ENCODE results near the gene EBP. TPM values are rescaled to one million over a fixed set of nuclear protein-coding genes. Genes with fewer than 3 reads are reported as not detected.

EBP gene
- total and polyA plus RNA-seq, 9 of the 15 experiments (the other 6 are each of a cell fraction or from before 2014, with no cell fraction given) = 228 to 987 (median 274) TPM

DNA sequence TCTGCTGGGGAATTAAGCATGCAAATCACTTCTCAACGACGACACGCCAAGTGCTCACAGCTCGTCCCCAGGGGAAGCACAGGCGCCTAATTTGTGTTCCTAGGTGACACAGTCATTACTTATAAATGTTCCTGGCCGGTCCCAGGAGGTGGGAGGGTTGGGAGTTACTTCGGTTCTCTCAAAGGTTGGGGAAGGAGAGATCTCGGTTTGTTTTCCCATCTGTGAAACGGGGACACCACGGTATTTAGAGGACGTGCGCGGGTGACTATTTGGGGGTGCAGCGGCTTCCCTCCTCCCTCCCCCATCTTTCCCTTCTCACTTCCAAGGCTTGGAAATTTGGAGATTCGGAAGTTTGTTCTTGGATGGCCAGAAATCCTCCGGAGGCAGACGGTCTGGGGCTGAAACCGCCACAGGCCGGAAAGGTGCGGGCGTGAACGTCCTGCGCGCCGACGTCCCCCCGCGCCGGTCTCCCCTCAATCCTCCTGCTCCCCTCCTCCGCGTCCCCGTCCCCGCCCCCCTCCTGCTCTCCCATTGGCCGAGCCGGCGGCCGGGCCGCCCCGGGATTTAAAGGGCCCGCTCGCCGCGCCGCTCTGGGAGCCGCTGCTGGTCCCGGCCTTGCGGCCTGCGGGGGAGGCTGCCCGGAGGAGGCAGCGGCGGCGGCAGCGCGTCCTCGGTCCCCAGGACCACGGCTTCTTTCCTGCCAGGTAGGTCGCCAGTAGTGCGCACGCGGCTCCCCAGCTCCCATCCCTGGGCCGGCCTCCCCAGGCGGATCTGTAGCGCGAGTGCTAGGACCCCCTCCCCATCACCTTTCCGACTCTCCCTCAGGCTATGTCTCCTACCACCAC is 13.0 kb upstream of the EBP start, which contains the start of gene PORCN (continued):
- TF ChIP-seq TFAP4 (CRISPR knock-in tag; IDR thresholded peaks at IDR 0.05; ENCODE audit: borderline replicate concordance) (peak; percentile 6; the same call in 1 of the 2 replicates), SMAD4 (CRISPR knock-in tag; conservative IDR thresholded peaks at IDR 0.05) (peak; percentile 26; the same call in 1 of the 2 replicates), SFPQ (IDR thresholded peaks at IDR 0.05; ENCODE audit: low read depth, low read length) (no peak), POLR2G (IDR thresholded peaks at IDR 0.05; ENCODE audit: low read depth, low read length) (peak; percentile 80), ZBTB2 (IDR thresholded peaks at IDR 0.05) (peak; percentile 53; the same call in 1 of the 2 replicates), DACH1 (IDR thresholded peaks at IDR 0.05; ENCODE audit: partially characterized antibody) (no peak), BCOR (IDR thresholded peaks at IDR 0.05) (peak; percentile 30; the same call in 1 of the 2 replicates), ZNF24 (IDR thresholded peaks at IDR 0.05) (no peak), HDAC1 (IDR thresholded peaks at IDR 0.05) (peak in 1 of 2 experiments; percentile 48; a peak in 1 of 4 replicates), TCF7L2 (IDR thresholded peaks at IDR 0.05; ENCODE audit: low read depth, low read length) (no peak), POLR2AphosphoS2 (IDR thresholded peaks at IDR 0.05; ENCODE audit: low read length) (no peak), GATAD2B (IDR thresholded peaks at IDR 0.05; ENCODE audit: borderline replicate concordance) (no peak), NONO (IDR thresholded peaks at IDR 0.05; ENCODE audit: low read depth in 2 of 2, low read length in 1 of 2) (no peak), ZNF253 (CRISPR knock-in tag; conservative IDR thresholded peaks at IDR 0.05) (no peak), NCOR1 (IDR thresholded peaks at IDR 0.05) (no peak)
- TF ChIP-seq, protein P1, sequence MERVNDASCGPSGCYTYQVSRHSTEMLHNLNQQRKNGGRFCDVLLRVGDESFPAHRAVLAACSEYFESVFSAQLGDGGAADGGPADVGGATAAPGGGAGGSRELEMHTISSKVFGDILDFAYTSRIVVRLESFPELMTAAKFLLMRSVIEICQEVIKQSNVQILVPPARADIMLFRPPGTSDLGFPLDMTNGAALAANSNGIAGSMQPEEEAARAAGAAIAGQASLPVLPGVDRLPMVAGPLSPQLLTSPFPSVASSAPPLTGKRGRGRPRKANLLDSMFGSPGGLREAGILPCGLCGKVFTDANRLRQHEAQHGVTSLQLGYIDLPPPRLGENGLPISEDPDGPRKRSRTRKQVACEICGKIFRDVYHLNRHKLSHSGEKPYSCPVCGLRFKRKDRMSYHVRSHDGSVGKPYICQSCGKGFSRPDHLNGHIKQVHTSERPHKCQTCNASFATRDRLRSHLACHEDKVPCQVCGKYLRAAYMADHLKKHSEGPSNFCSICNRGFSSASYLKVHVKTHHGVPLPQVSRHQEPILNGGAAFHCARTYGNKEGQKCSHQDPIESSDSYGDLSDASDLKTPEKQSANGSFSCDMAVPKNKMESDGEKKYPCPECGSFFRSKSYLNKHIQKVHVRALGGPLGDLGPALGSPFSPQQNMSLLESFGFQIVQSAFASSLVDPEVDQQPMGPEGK (CRISPR knock-in tag; IDR thresholded peaks at IDR 0.05; ENCODE audit: borderline replicate concordance) = no peak
